GM10266 (cell line): ENCODE measurements around the gene QRICH1.

Source experiments
- DNase-seq: peaks from one replicate; pipeline ENCODE4 v3.0.0; 2012; ENCODE audit errors: extremely low spot score
- CTCF ChIP-seq: IDR thresholded peaks from 2 replicates; pipeline ENCODE4 v1.5.1; 2012; ENCODE audit warnings: mild to moderate bottlenecking, low read depth; ENCODE audit not compliant: control insufficient read depth, insufficient read depth; ENCODE audit errors: missing control alignments

The QRICH1 gene

GRCh38 chr3:48983096-48983495, 110.8 kb downstream of the QRICH1 start:
- DNase-seq: no peak
- TF ChIP-seq CTCF: no peak

GRCh38 chr3:48982686-48983085, 111.2 kb downstream of the QRICH1 start:
- no peak for DNase-seq
- TF ChIP-seq CTCF: no peak

GRCh38 chr3:48982016-48982415, 111.9 kb downstream of the QRICH1 start:
- DNase-seq: no peak
- TF ChIP-seq CTCF: no peak

- no peak for TF ChIP-seq CTCF
These were observed 113.6 kb downstream of the QRICH1 start for GRCh38 chr3:48980295-48980694.

More at GRCh38 chr3:48980295-48980694, 113.6 kb downstream of the QRICH1 start:
- no peak for DNase-seq
